Measurements from ENCODE around the gene LTBP3.

- TF ChIP-seq CTCF (conservative IDR thresholded peaks at IDR 0.05; ENCODE audit: low read length) (no peak), EZH2phosphoT487 (IDR thresholded peaks at IDR 0.05; ENCODE audit: borderline replicate concordance, low read depth, low read length) (no peak)
Observed at GRCh38 chr11:65546217-65546958, 11.8 kb downstream of the LTBP3 start.

All from OCI-LY7 (cell line).